OCI-LY1 (cell line): ENCODE results near the gene PVRIG.
"Not testable (repeated sequence)": the region's sequence is repeated elsewhere in the genome, so short reads cannot be mapped to it uniquely, and the experiment has no call there.

ENCODE experiments used
- CTCF ChIP-seq: fragments of 200-600 bp; sonication (generic), shearing (Covaris generic); IDR thresholded peaks from 2 replicates; pipeline ENCODE4 v1.5.1; 2017; ENCODE audit warnings: mild to moderate bottlenecking, antibody characterized with exemption, low read length, moderate library complexity, mixed read lengths
- EZH2 ChIP-seq: fragments of 200-600 bp; sonication (generic), shearing (Covaris generic); IDR thresholded peaks from 2 replicates; pipeline ENCODE4 v1.8.0; 2017; ENCODE audit warnings: borderline replicate concordance, mixed run types, mild to moderate bottlenecking, antibody characterized with exemption, low read length, moderate library complexity, mixed read lengths

GRCh38 chr7:100223376-100223927 lies 3.7 kb downstream of the PVRIG start:
- TF ChIP-seq CTCF, EZH2: not testable (repeated sequence)
